SK-N-SH treated with all-trans-retinoic acid at 6 μM for 48 hours (cell line): Measurements from ENCODE around the gene CAMK4.

ENCODE experiments used
- ATAC-seq: fragments of 200-7000 bp; cut with Tn5 transposase; 3 replicates; pipeline ENCODE4 v1.9.1; 2020; ENCODE audit warnings: mild to moderate bottlenecking, moderate library complexity
- ARNTL ChIP-seq: fragments of 450-650 bp; formaldehyde crosslinking; IDR thresholded peaks from 2 replicates; pipeline ENCODE4 v1.5.0; 2020; ENCODE audit warnings: low read depth, mild to moderate bottlenecking, moderate library complexity, borderline replicate concordance
- BACH2 ChIP-seq: fragments of 250-450 bp; sonication (Bioruptor Pico); IDR thresholded peaks from 2 replicates; pipeline ENCODE4 v1.9.0; 2021; ENCODE audit warnings: mild to moderate bottlenecking, borderline replicate concordance
- CREB5 ChIP-seq: fragments of 250-450 bp; sonication (Bioruptor Pico); IDR thresholded peaks from 2 replicates; pipeline ENCODE4 v1.5.1; 2020; ENCODE audit warnings: low read depth, mild to moderate bottlenecking, moderate library complexity
- CSDC2 ChIP-seq: fragments of 250-450 bp; sonication (Bioruptor Pico); IDR thresholded peaks from 2 replicates; pipeline ENCODE4 v1.5.0; 2020; ENCODE audit warnings: mild to moderate bottlenecking, moderate library complexity
- ESRRG ChIP-seq: fragments of 250-450 bp; sonication (Bioruptor Pico); IDR thresholded peaks from 2 replicates; pipeline ENCODE4 v1.6.1; 2021; ENCODE audit warnings: mild to moderate bottlenecking
- GLIS3 ChIP-seq: fragments of 250-450 bp; sonication (Bioruptor Pico); IDR thresholded peaks from 2 replicates; pipeline ENCODE4 v1.5.0; 2020; ENCODE audit warnings: mild to moderate bottlenecking, moderate library complexity
- ISL1 ChIP-seq: fragments of 250-450 bp; sonication (Bioruptor Pico); IDR thresholded peaks from 2 replicates; pipeline ENCODE4 v2.1.2; 2022; ENCODE audit warnings: mild to moderate bottlenecking, moderate library complexity
- OSR1 ChIP-seq: fragments of 250-450 bp; sonication (Bioruptor Pico); IDR thresholded peaks from 2 replicates; pipeline ENCODE4 v1.8.0; 2022; ENCODE audit warnings: moderate library complexity, mild to moderate bottlenecking, inconsistent platforms
- PATZ1 ChIP-seq: fragments of 250-450 bp; sonication (Bioruptor Pico); IDR thresholded peaks from 2 replicates; pipeline ENCODE4 v1.8.0; 2020; ENCODE audit warnings: mild to moderate bottlenecking, moderate library complexity, borderline replicate concordance
- POU6F1 ChIP-seq: fragments of 250-450 bp; sonication (Bioruptor Pico); IDR thresholded peaks from 2 replicates; pipeline ENCODE4 v1.8.0; 2021; ENCODE audit warnings: low read depth, mild to moderate bottlenecking, moderate library complexity, borderline replicate concordance
- PPARA ChIP-seq: fragments of 250-450 bp; sonication (Bioruptor Pico); IDR thresholded peaks from 2 replicates; pipeline ENCODE4 v1.5.0; 2020; ENCODE audit warnings: mild to moderate bottlenecking, borderline replicate concordance
- RARB ChIP-seq: fragments of 250-450 bp; sonication (Bioruptor Pico); IDR thresholded peaks from 2 replicates; pipeline ENCODE4 v1.8.0; 2021; ENCODE audit warnings: mild to moderate bottlenecking, moderate library complexity
- TCF4 ChIP-seq: fragments of 250-450 bp; sonication (Bioruptor Pico); IDR thresholded peaks from 2 replicates; pipeline ENCODE4 v1.8.0; 2021; ENCODE audit warnings: mild to moderate bottlenecking, moderate library complexity, borderline replicate concordance
- TOX ChIP-seq: fragments of 250-450 bp; sonication (Bioruptor Pico); IDR thresholded peaks from 2 replicates; pipeline ENCODE4 v1.8.0; 2021; ENCODE audit warnings: mild to moderate bottlenecking, moderate library complexity, borderline replicate concordance
- TSHZ2 ChIP-seq: fragments of 250-450 bp; sonication (Bioruptor Pico); IDR thresholded peaks from 2 replicates; pipeline ENCODE4 v1.5.0; 2020; ENCODE audit warnings: mild to moderate bottlenecking, moderate library complexity
- ZC3H10 ChIP-seq: fragments of 250-450 bp; sonication (Bioruptor Pico); IDR thresholded peaks from 2 replicates; pipeline ENCODE4 v1.5.1; 2021; ENCODE audit warnings: mild to moderate bottlenecking, moderate library complexity
- ZFP3 ChIP-seq: fragments of 250-450 bp; sonication (Bioruptor Pico); IDR thresholded peaks from 2 replicates; pipeline ENCODE4 v1.5.0; 2020; ENCODE audit warnings: mild to moderate bottlenecking, moderate library complexity
- ZFP30 ChIP-seq: fragments of 450-650 bp; formaldehyde crosslinking; IDR thresholded peaks from 2 replicates; pipeline ENCODE4 v1.5.0; 2022; ENCODE audit warnings: mild to moderate bottlenecking, moderate library complexity
- ZNF565 ChIP-seq: fragments of 450-650 bp; formaldehyde crosslinking; conservative IDR thresholded peaks from 2 replicates; pipeline ENCODE4 v1.5.0; 2020; ENCODE audit warnings: low read depth, mild to moderate bottlenecking, moderate library complexity
- ZNF70 ChIP-seq: fragments of 450-650 bp; formaldehyde crosslinking; IDR thresholded peaks from 2 replicates; pipeline ENCODE4 v1.5.0; 2020; ENCODE audit warnings: mild to moderate bottlenecking, moderate library complexity
- ZNF8 ChIP-seq: fragments of 450-650 bp; formaldehyde crosslinking; IDR thresholded peaks from 2 replicates; pipeline ENCODE4 v1.5.0; 2020; ENCODE audit warnings: mild to moderate bottlenecking, moderate library complexity

The CAMK4 gene

GRCh38 chr5:111374380-111374779 is 150.2 kb downstream of the CAMK4 start:
- no peak for ATAC-seq
- no peak for TF ChIP-seq ARNTL
- TF ChIP-seq ZNF565 (CRISPR knock-in tag) = no peak
- no peak for TF ChIP-seq ZC3H10 (CRISPR knock-in tag)
- no peak for TF ChIP-seq POU6F1
- no peak for TF ChIP-seq OSR1 (CRISPR knock-in tag)
- no peak for TF ChIP-seq CREB5
- no peak for TF ChIP-seq ZFP3 (CRISPR knock-in tag)
- no peak for TF ChIP-seq RARB (CRISPR knock-in tag)
- no peak for TF ChIP-seq CSDC2 (CRISPR knock-in tag)
- TF ChIP-seq ZFP30 (CRISPR knock-in tag) = no peak
- no peak for TF ChIP-seq BACH2 (CRISPR knock-in tag)
- no peak for TF ChIP-seq ESRRG (CRISPR knock-in tag)
- TF ChIP-seq TOX = no peak
- TF ChIP-seq ZNF70 (CRISPR knock-in tag) = no peak
- no peak for TF ChIP-seq TSHZ2 (CRISPR knock-in tag)
- TF ChIP-seq ZNF8 (CRISPR knock-in tag) = no peak
- TF ChIP-seq PATZ1 = no peak

- TF ChIP-seq OSR1 (CRISPR knock-in tag) = no peak
- no peak for TF ChIP-seq ZNF70 (CRISPR knock-in tag)
- TF ChIP-seq GLIS3 (CRISPR knock-in tag) = no peak
- TF ChIP-seq ARNTL = no peak
- TF ChIP-seq ZFP30 (CRISPR knock-in tag) = no peak
- TF ChIP-seq CSDC2 (CRISPR knock-in tag) = no peak
- TF ChIP-seq ISL1 (CRISPR knock-in tag) = no peak
- TF ChIP-seq TSHZ2 (CRISPR knock-in tag) = no peak
- TF ChIP-seq TCF4 (CRISPR knock-in tag) = no peak
- no peak for TF ChIP-seq ZFP3 (CRISPR knock-in tag)
- no peak for TF ChIP-seq CREB5
- TF ChIP-seq PPARA (CRISPR knock-in tag) = no peak
- TF ChIP-seq BACH2 (CRISPR knock-in tag) = no peak
- ATAC-seq = no peak
Measured at GRCh38 chr5:111375645-111376044, 151.5 kb downstream of the CAMK4 start.
